ENCODE results near the gene ZFPM1.
"Not testable (repeated sequence)": the region's sequence is repeated elsewhere in the genome, so short reads cannot be mapped to it uniquely, and the experiment has no call there.

ZFPM1 gene

GRCh38 chr16:88511060-88511459 is 58.0 kb downstream of the ZFPM1 start:
- TF ChIP-seq ZNF274 (IDR thresholded peaks at IDR 0.05; ENCODE audit: low read depth, low read length): no peak

DNA sequence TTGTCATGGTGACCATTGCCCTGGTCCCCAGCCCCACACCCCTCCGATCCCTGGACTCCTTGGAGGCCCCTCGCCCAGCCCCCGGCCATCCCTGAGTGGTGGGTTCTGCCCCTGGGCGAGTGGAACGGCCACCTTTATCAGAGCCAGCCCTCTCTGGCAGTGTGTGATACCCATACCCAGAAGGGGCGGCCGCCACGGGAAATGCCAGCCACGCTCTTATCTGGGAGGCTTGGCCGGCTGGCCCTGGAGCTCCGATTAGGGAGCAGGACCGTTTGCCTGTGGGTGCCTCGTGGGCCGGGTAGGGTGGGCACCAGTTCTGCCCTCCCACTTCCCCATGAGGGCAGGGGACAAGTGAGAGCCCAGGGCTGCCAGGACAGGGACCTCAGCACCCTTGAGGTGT is 58.8 kb downstream of the ZFPM1 start:
- no peak overlapping the region for H3K4me3 ChIP-seq (ENCODE audit: low read length)
- TF ChIP-seq ZNF274 (IDR thresholded peaks at IDR 0.05; ENCODE audit: low read depth, low read length): no peak

More at GRCh38 chr16:88511060-88511459, 58.0 kb downstream of the ZFPM1 start:
- no peak overlapping the region for H3K4me3 ChIP-seq (ENCODE audit: low read length)

- TF ChIP-seq ZNF274 (IDR thresholded peaks at IDR 0.05; ENCODE audit: low read depth, low read length): no peak
- no peak overlapping the region for H3K4me3 ChIP-seq (ENCODE audit: low read length)
Measured at GRCh38 chr16:88512728-88513696, 59.9 kb downstream of the ZFPM1 start.

- H3K4me3 ChIP-seq (ENCODE audit: low read length): no peak overlapping the region
- no peak for TF ChIP-seq ZNF274 (IDR thresholded peaks at IDR 0.05; ENCODE audit: low read depth, low read length)
Measured at GRCh38 chr16:88514070-88514469, 61.0 kb downstream of the ZFPM1 start.

DNA sequence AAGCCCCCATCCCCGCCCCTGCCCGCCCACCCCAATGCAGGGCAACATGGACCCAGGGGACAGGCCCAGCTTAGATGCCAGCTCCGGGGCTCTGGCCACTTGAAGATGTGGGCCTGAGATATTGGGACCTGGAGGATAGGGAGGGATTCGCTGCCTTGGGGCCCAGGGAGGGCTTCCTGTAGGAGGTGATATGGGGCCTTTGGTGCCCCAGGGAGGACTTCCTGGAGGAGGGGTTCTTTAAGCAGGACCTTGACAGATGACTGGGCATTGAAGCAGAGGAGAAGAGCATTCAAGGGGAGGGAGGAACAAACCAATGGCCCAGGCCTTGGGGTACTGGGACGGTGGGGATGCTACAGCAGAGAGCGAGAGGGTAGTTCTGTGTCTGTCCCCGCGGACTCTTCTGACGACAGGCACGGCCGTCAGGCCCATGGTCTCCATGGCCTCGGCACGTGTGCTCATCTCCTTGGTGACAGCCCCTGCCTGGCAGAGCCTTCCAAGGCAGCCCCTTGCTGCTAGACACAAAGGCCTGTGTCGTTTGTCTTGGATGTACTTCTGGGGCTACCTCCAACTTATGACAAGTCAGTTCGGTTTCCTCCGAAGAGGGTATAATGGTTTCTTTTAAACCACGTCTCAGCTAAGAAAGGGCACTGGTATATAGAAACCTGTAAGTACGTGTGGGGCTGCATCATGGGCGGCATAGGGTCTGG is 61.6 kb downstream of the ZFPM1 start:
- TF ChIP-seq ZNF274 (IDR thresholded peaks at IDR 0.05; ENCODE audit: low read depth, low read length): no peak
- H3K4me3 ChIP-seq (ENCODE audit: low read length): no peak overlapping the region

DNA sequence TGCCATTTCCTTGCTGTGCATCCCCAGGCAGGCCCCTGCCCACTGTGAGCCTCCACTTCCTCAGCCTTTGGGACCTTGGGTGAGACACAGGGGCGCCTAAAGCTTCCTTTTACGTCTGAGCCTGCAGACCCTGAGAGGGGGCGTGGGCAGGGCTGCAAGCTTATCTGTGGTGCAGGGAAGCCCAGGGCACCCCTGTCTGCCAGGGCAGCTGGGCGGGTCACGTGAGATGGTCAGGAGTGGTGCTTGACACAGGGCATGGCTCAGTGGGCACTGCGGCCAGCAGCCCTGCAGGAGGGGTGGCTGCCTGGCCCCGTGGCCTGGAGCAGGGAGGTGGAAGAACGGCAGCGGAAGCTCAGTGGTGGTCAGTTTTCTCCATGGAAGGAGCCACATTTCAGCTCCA is 62.3 kb downstream of the ZFPM1 start:
- H3K4me3 ChIP-seq (ENCODE audit: low read length): no peak overlapping the region
- TF ChIP-seq ZNF274 (IDR thresholded peaks at IDR 0.05; ENCODE audit: low read depth, low read length): no peak

GRCh38 chr16:88515925-88516594 is 63.0 kb downstream of the ZFPM1 start:
- TF ChIP-seq ZNF274 (IDR thresholded peaks at IDR 0.05; ENCODE audit: low read depth, low read length): no peak
- H3K4me3 ChIP-seq (ENCODE audit: low read length): no peak overlapping the region

DNA sequence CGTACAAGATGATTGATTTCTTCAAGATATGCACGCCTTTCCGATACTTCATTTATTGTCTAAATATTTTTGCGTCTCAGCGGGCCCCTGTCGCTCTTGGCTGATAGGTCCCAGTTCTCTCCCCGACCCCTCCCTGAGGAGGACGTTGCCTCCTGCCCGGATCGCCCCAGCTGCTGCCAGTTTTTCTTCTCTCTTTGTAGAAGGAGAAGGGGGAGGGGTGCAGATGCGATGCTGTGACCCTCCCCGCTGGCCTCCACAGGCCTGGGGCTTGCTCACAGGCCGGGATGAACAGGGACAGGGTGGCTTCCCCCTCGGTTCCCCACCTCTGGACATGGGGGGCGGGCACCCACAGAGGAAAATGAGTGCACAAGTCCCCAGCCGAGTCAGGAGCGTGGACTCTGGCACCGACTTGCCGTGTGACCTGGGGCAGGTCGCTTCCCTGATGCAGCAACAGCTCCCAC is 63.6 kb downstream of the ZFPM1 start:
- no peak overlapping the region for H3K4me3 ChIP-seq (ENCODE audit: low read length)
- TF ChIP-seq ZNF274 (IDR thresholded peaks at IDR 0.05; ENCODE audit: low read depth, low read length): no peak

DNA sequence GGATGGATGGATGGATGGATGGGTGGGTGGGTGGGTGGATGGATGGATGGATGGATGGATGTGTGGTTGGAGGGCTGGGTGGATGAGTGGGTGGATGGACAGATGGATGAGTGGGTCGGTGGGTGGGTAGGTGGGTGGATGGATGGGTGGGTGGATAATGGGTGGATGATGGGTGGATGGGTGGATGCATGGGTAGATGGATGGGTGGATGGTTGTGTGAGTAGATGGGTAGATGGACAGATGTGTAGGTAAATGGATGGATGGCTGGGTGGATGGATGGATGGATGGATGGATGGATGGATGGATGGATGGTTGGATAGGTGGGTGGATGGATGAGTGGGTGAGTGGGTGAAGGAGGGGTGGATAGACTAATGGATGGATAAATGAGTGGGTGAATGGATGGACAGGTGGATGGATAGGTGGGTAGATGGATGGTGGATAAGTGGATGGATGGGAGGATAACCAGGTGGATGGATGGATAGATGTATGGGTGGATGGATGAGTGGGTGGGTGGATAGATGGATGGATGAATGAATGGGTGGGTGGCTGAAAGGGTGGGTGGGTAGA is 64.2 kb downstream of the ZFPM1 start:
- H3K4me3 ChIP-seq (ENCODE audit: low read length): not testable (repeated sequence)

GRCh38 chr16:88518411-88519111 is 65.5 kb downstream of the ZFPM1 start:
- H3K4me3 ChIP-seq (ENCODE audit: low read length): not testable (repeated sequence)

- TF ChIP-seq ZNF274 (IDR thresholded peaks at IDR 0.05; ENCODE audit: low read depth, low read length): no peak
- no peak overlapping the region for H3K4me3 ChIP-seq (ENCODE audit: low read length)
Measured at GRCh38 chr16:88519240-88519639, 66.2 kb downstream of the ZFPM1 start.

- no peak for TF ChIP-seq ZNF274 (IDR thresholded peaks at IDR 0.05; ENCODE audit: low read depth, low read length)
Measured at GRCh38 chr16:88519938-88520653, 67.0 kb downstream of the ZFPM1 start.

DNA sequence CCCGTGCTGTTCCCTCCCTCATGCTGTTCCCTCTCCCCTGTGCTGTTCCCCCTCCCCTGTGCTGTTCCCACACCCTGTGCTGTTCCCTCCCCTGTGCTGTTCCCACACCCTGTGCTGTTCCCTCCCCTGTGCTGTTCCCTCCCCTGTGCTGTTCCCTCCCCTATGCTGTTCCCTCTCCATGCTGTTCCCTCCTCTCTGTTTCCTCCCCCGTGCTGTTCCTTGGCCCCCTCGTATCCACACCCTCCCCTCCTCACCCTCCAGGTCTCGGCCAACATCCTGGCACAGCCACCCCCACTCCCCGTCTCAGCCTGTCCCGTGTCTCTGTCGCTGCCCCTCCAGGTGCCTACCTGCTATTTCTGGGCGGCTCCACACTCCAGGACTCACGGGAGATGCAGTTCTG is 68.6 kb downstream of the ZFPM1 start:
- TF ChIP-seq ZNF274 (IDR thresholded peaks at IDR 0.05; ENCODE audit: low read depth, low read length): no peak
- no peak overlapping the region for H3K4me3 ChIP-seq (ENCODE audit: low read length)

More at GRCh38 chr16:88519938-88520653, 67.0 kb downstream of the ZFPM1 start:
- no peak overlapping the region for H3K4me3 ChIP-seq (ENCODE audit: low read length)
